HepG2 (cell line): Measurements from ENCODE around the gene TMEM144. TPM values are rescaled to one million over a fixed set of nuclear protein-coding genes. Genes with fewer than 3 reads are reported as not detected.
A peak's percentile ranks its signal among the peaks of the same experiment; 100 is the strongest.

Experiments used
- CREB1 ChIP-seq, 2 experiments: fragments of 450-650 bp in 1 of 2; IDR thresholded peaks; 2 replicates each; pipeline ENCODE4 v1.6.1; 2016 to 2017; ENCODE audit warnings: control low read depth in 1 of 2, mild to moderate bottlenecking in 1 of 2, missing compliant biosample characterization in 1 of 2, missing genetic modification characterization in 1 of 2
- DBP ChIP-seq: sonication (generic); formaldehyde crosslinking; IDR thresholded peaks from 2 replicates; pipeline ENCODE4 v1.4.0; 2020; ENCODE audit warnings: missing genetic modification reagents; ENCODE audit errors: not compliant biosample characterization
- FOSL2 ChIP-seq: sonication (generic); formaldehyde crosslinking; IDR thresholded peaks from 2 replicates; pipeline ENCODE4 v1.4.0; 2020; ENCODE audit warnings: missing genetic modification reagents
- GATAD2A ChIP-seq: IDR thresholded peaks from 2 replicates; pipeline ENCODE4 v1.6.1; 2016
- GFI1 ChIP-seq: sonication (generic); formaldehyde crosslinking; IDR thresholded peaks from 2 replicates; pipeline ENCODE4 v1.5.0; 2020; ENCODE audit warnings: missing genetic modification reagents, mild to moderate bottlenecking, borderline replicate concordance
- HBP1 ChIP-seq: IDR thresholded peaks from 2 replicates; pipeline ENCODE4 v1.6.1; 2016; ENCODE audit warnings: low read depth, control low read depth
- JUN ChIP-seq: sonication (generic); formaldehyde crosslinking; IDR thresholded peaks from 2 replicates; pipeline ENCODE4 v1.4.0; 2020; ENCODE audit warnings: mild to moderate bottlenecking, missing genetic modification reagents
- NFKB2 ChIP-seq: sonication (generic); formaldehyde crosslinking; IDR thresholded peaks from 2 replicates; pipeline ENCODE4 v1.4.0; 2020; ENCODE audit warnings: missing genetic modification reagents, borderline replicate concordance
- PBX2 ChIP-seq: IDR thresholded peaks from 2 replicates; pipeline ENCODE4 v1.6.1; 2016; ENCODE audit warnings: control low read depth
- POLR2G ChIP-seq: fragments of 200-400 bp; formaldehyde crosslinking; IDR thresholded peaks from 2 replicates; pipeline ENCODE4 v1.6.1; 2018; ENCODE audit warnings: mild to moderate bottlenecking, low read depth, low read length, moderate library complexity
- RFX5 ChIP-seq: IDR thresholded peaks from 2 replicates; pipeline ENCODE4 v1.6.1; 2011; ENCODE audit warnings: low read depth, low read length, improper control_type of control experiment
- SNAPC4 ChIP-seq: sonication (generic); formaldehyde crosslinking; IDR thresholded peaks from 2 replicates; pipeline ENCODE4 v1.4.0; 2020; ENCODE audit warnings: mild to moderate bottlenecking, missing genetic modification reagents
- TCF12 ChIP-seq, 2 experiments: fragments of 450-650 bp in 1 of 2; sonication (generic) in 1 of 2; formaldehyde crosslinking in 1 of 2; IDR thresholded peaks; 2 replicates each; pipeline versions ENCODE4 v1.6.1 to v1.8.0; 2017 to 2022; ENCODE audit warnings: antibody characterized with exemption in 1 of 2, mild to moderate bottlenecking in 1 of 2, missing genetic modification reagents in 1 of 2, moderate library complexity in 1 of 2
- TMF1 ChIP-seq: sonication (generic); formaldehyde crosslinking; IDR thresholded peaks from 2 replicates; pipeline ENCODE4 v1.8.1; 2022; ENCODE audit warnings: low read depth, missing genetic modification reagents
- TP53 ChIP-seq: sonication (generic); formaldehyde crosslinking; conservative IDR thresholded peaks from 2 replicates; pipeline ENCODE4 v1.4.0; 2020; ENCODE audit warnings: missing genetic modification reagents
- ZNF143 ChIP-seq: sonication (generic); formaldehyde crosslinking; IDR thresholded peaks from 2 replicates; pipeline ENCODE4 v1.4.0; 2020; ENCODE audit warnings: missing genetic modification reagents
- ZNF512 ChIP-seq: sonication (generic); formaldehyde crosslinking; IDR thresholded peaks from 2 replicates; pipeline ENCODE4 v1.4.0; 2020; ENCODE audit warnings: mild to moderate bottlenecking, missing genetic modification reagents
- ZNF563 ChIP-seq: sonication (generic); formaldehyde crosslinking; IDR thresholded peaks from 2 replicates; pipeline ENCODE4 v1.8.0; 2022; ENCODE audit warnings: mild to moderate bottlenecking, moderate library complexity, missing genetic modification reagents
- ZNF567 ChIP-seq: sonication (generic); formaldehyde crosslinking; IDR thresholded peaks from 2 replicates; pipeline ENCODE4 v1.8.1; 2023; ENCODE audit warnings: mild to moderate bottlenecking, missing genetic modification reagents, borderline replicate concordance
- ZNF619 ChIP-seq: sonication (generic); formaldehyde crosslinking; IDR thresholded peaks from 2 replicates; pipeline ENCODE4 v1.4.0; 2020; ENCODE audit warnings: mild to moderate bottlenecking, missing genetic modification reagents
- ZNF891 ChIP-seq: sonication (generic); formaldehyde crosslinking; IDR thresholded peaks from 2 replicates; pipeline ENCODE4 v1.5.0; 2020; ENCODE audit warnings: mild to moderate bottlenecking, missing genetic modification reagents
- polyA plus RNA-seq, 8 experiments: library from polyadenylated mRNA; depleted of rRNA in 3 of 8; stranded (reverse) in 7 of 8; unstranded in 1 of 8; fragments of >200 nt; fragmentation: Illumina TruSeq in 4 of 8; extraction: Trizol in 4 of 8; gene quantifications; 2 replicates each; pipeline versions ENCODE4 v1.2.1 to v1.2.3, GENCODE V29; 2011 to 2016; ENCODE audit warnings: low read depth in 4 of 8, missing spikeins in 1 of 8, mixed read lengths in 1 of 8; ENCODE audit not compliant: insufficient read depth in 1 of 8
- total RNA-seq, 5 experiments: library from RNA; depleted of rRNA; stranded (reverse); fragments of >200 nt; fragmentation: Illumina TruSeq; extraction: Trizol; gene quantifications; 2 replicates each; pipeline ENCODE4 v1.2.3, GENCODE V29; 2016; ENCODE audit warnings: low read depth in 1 of 5

TMEM144 gene
- total and polyA plus RNA-seq, 2 of the 13 experiments (the other 11 are each of a cell fraction or from before 2014, with no cell fraction given) = 10.9 to 12.3 TPM

GRCh38 chr4:158295053-158295452 is 84.8 kb downstream of the TMEM144 start (continued):
- no peak for TF ChIP-seq SNAPC4 (CRISPR knock-in tag)
- TF ChIP-seq ZNF567 = no peak
- 0 out of 2 replicates have a peak, but pooled peaks have one; percentile 32 for TF ChIP-seq FOSL2 (CRISPR knock-in tag)
- no peak for TF ChIP-seq TMF1 (CRISPR knock-in tag)
- TF ChIP-seq ZNF512 (CRISPR knock-in tag) = no peak
- TF ChIP-seq NFKB2 (CRISPR knock-in tag) = no peak
- 0 out of 2 replicates have a peak, but pooled peaks have one; percentile 24 for TF ChIP-seq RFX5
- TF ChIP-seq POLR2G = no peak
- no peak for TF ChIP-seq ZNF891 (CRISPR knock-in tag)
- no peak for TF ChIP-seq ZNF143
- no peak for TF ChIP-seq CREB1 (IDR thresholded peaks at IDR 0.05)
- no peak for TF ChIP-seq CREB1 (CRISPR knock-in tag; IDR thresholded peaks at IDR 0.05)
- no peak for TF ChIP-seq HBP1 (CRISPR knock-in tag)
- no peak for TF ChIP-seq GFI1 (CRISPR knock-in tag)
- TF ChIP-seq GATAD2A (CRISPR knock-in tag) = peak; percentile 29; the same call in 1 of the 2 replicates
- no peak for TF ChIP-seq JUN
- no peak for TF ChIP-seq DBP (CRISPR knock-in tag)
- no peak for TF ChIP-seq TCF12 (IDR thresholded peaks at IDR 0.05)
- TF ChIP-seq TCF12 (CRISPR knock-in tag; IDR thresholded peaks at IDR 0.05) = no peak
- no peak for TF ChIP-seq ZNF619 (CRISPR knock-in tag)
- TF ChIP-seq PBX2 = no peak
- no peak for TF ChIP-seq ZNF563 (CRISPR knock-in tag)
- no peak for TF ChIP-seq TP53 (CRISPR knock-in tag)
